Measurements from ENCODE around the gene RANBP2.

DNA sequence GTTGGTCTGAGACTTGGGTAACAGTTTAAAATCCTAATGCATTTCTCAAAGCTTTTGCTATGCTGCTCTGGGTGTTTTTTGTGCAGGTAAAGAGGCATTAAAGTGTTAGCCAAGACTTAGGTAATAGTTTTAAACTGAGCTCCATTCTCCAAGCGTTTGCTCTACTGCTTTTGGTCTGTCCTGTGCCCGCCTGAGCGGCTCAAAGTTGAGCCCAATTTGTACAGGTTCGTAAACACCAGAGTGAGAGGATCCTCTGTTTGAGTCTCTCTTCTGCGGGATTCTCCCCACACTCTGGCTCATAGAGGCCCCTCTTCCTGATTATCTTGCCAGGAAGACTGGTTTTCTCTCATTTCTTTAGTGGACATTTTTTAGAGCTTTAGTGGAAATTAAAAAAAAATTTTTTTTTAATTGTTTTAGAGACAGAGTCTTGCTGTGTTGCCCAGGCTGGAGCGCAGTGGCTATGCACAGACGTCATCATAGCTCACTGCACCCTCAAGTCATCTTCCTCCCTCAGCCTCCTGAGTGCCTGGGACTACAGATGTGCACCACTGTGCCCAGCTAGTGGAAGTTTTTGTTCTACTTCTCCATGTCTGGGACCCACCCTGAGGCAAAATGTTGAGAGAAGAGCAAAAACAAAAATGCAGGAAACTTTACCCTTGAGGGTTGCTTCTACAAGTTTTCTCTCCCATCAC is 83.9 kb downstream of the RANBP2 start:
- TF ChIP-seq ATF1 (CRISPR knock-in tag; IDR thresholded peaks at IDR 0.05): no peak
- no peak for TF ChIP-seq ATF1 (tag; IDR thresholded peaks at IDR 0.05)
- TF ChIP-seq ELF4 (CRISPR knock-in tag; IDR thresholded peaks at IDR 0.05): no peak
- TF ChIP-seq CTCF (IDR thresholded peaks at IDR 0.05 in 2 of 3, conservative IDR thresholded peaks at IDR 0.05 in 1 of 3; ENCODE audit: insufficient read depth in 2 of 3, low read depth in 1 of 3, low read length in 3 of 3): no peak
- TF ChIP-seq MEF2A (IDR thresholded peaks at IDR 0.05; ENCODE audit: control insufficient read depth, low read depth, low read length): no peak
- TF ChIP-seq POLR2AphosphoS5 (IDR thresholded peaks at IDR 0.05; ENCODE audit: control insufficient read depth, insufficient read depth, low read depth, low read length): no peak
- TF ChIP-seq CREM (IDR thresholded peaks at IDR 0.05; ENCODE audit: low read depth): no peak
- TF ChIP-seq ETV1 (tag; conservative IDR thresholded peaks at IDR 0.05; ENCODE audit: low read depth): no peak
- no peak for TF ChIP-seq ZFX (CRISPR knock-in tag; IDR thresholded peaks at IDR 0.05)
- TF ChIP-seq HDAC6 (IDR thresholded peaks at IDR 0.05; ENCODE audit: low read depth, low read length): no peak
- no peak for TF ChIP-seq PHF8 (IDR thresholded peaks at IDR 0.05; ENCODE audit: borderline replicate concordance, low read length)
- no peak for TF ChIP-seq SIN3A (IDR thresholded peaks at IDR 0.05; ENCODE audit: borderline replicate concordance in 2 of 2, control insufficient read depth in 1 of 2, low read depth in 2 of 2, low read length in 2 of 2)
- no peak for TF ChIP-seq WHSC1 (IDR thresholded peaks at IDR 0.05; ENCODE audit: low read length)
